ENCODE measurements around the gene ZNF462.

Gene ZNF462

DNA sequence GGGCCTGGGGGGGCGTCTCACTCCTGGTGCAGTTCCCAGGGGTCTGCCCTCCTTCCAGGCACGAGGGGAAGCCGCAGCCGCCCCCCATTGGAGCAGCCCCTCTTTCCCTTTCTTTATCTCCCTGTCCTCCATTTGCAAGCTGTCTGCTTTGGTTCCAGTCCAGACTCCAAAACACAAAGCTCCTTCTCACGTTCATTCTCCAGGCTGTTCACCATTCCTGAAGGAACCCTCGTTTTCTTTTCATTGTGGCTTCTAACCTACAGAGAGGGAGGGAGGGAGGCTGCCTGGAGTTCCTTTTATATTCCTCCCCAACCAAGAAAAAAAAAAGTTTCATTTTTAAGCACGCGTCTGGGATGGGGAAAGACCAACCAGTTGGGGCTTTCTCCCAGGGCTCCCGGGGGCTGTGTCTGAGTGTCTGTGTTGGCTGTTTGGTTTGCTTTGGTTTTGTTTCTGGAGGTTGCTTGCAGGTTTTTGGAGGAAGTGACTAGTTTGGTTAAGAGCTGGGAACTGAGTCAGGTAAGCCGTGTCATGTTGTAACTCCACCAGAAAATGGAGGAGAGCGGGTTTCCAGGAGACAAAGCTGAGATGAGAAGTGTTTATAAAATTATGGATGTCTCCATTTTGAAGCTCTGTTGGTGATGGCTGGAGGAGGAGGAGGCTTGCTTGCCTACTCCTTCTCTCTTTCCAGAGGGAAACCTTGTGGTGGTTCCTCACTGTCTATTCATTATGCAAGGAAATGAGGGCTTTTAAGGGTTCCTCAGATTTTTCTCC, 1.6 kb downstream of the ZNF462 start:
- DNase-seq (ENCODE audit: low read depth) = no peak

DNA sequence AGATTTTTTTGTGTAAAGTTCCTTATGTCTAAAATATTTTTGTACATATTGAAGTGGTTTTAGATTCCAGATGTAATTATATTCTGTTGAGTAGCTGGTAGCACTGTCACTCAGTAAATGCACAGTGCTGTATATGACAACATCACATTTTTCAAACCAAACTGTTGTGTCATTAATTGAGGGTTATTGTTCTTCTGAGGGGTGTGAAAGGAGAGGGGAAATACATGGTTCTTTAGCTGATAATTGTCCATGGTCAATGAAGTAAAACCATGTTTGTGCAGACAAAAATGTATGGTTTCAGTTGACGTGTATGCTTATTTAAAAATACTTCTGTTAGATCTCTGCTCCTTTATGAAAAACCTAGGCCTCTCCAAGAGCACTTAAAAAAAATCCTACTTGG, 3.3 kb downstream of the ZNF462 start:
- DNase-seq (ENCODE audit: low read depth) = no peak

DNA sequence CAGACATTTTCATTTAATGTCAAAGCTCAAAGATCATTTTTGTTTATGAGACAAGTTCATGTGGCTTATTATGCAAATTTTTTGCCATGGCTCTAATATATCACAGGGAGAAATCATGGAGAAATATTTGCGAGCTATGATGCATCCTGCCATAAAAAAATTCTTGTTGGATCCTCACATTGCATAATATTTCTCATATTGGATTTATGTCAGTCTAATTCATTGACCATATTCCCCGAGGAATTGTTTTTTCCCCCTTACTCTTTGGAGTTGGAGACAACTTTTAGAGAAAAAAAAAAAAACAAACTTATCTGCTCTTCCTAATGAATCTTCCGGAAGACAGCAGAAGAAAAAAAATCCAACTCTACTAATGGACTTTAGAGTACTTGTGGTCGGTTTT, 4.3 kb downstream of the ZNF462 start:
- no peak for DNase-seq (ENCODE audit: low read depth)

DNA sequence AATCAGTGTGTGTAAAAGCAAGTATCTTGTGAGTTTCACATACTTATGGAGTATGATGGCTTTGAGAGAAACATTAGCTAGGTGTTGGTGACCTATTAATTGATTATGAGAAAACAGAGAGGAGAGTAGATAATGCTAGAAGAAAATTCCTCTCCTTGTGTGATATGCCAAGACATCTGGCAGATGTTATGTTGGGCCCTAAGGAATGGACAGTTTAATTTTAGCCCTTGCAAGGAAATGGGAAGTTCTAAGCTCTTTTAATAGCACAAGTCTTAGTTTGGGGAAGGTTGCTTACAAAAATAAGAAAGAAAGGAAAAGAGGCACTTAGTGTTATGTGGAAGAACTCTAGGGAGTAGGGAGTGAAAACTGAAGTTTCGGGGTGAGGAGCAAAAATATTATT, 5.1 kb downstream of the ZNF462 start:
- DNase-seq (ENCODE audit: low read depth) = no peak

DNA sequence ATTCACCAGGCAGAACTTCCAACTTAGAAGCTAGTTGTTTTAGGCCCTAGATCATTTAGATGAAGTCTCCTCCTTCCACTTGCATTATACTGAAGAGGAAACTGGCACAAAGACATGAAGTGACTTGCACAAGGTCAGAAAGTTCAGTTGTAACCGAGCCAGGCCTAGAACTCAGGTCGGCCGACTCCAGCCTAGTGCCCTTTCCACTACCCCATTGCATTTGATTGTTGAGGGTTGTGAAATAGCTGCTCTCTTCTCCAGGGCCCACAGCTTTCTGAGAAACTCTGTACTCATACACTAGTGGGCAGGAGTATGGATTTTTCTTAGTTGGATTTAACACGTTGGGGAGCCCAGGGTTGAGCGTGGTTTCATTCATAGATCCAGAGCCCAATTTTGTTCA, 5.6 kb downstream of the ZNF462 start:
- DNase-seq (ENCODE audit: low read depth) = no peak

DNA sequence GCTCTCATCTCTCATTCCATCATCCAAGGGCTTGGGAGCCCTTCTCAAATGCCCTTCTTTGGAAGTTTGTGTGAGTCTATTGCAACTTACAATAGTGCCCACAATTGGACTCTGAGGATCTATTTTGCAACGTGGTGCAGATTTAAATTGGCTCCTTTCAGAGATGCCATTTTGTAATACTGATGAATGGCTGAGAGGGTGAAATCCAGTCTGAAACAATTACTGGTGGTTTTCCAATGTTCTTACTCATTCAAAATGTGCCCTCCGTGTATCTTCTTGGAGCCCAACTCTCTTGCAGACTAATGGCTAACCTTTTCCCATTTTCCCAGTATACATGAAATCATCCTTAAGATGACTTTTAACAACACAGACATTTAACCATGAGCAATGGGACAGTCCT, 6.1 kb downstream of the ZNF462 start:
- DNase-seq (ENCODE audit: low read depth) = no peak

DNA sequence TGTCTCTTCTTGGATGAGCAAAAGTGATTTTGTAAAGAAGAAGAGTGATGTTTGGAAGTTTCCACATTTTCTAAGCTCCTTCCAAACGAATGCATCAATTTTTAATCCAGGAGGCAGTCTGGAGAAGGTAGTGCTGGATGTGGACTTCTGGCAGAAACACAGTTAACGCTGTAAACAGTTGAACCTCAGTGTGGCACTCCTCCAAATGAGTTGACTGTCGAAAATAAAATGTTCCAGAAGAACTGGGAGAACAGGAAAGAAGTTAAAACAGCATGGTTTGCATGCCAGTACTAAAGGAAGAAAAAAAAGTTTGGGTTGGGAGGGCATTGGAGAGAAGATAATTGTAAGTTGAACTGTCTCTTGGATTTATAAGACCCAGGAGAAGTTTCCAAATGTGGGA, 6.5 kb downstream of the ZNF462 start:
- DNase-seq (ENCODE audit: low read depth) = no peak

DNA sequence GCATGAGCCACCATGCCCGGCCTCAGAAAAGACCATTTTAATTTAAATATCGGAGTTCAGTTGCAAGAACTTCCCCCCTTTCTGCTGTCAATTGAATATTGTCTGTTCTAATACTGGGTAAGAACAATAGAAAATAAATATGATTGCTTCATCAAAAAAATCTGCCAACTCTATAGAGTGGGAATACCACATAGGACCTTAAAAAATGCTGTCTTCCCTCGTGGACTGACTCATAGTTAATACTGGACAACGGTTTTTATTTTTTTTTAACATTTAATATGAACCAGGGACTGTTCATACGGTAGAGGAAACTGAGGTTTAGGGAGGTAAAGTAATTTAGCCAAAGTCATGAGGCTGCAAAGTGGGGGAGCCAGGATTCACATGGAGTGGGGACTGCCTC, 9.7 kb downstream of the ZNF462 start:
- DNase-seq (ENCODE audit: low read depth) = no peak

DNA sequence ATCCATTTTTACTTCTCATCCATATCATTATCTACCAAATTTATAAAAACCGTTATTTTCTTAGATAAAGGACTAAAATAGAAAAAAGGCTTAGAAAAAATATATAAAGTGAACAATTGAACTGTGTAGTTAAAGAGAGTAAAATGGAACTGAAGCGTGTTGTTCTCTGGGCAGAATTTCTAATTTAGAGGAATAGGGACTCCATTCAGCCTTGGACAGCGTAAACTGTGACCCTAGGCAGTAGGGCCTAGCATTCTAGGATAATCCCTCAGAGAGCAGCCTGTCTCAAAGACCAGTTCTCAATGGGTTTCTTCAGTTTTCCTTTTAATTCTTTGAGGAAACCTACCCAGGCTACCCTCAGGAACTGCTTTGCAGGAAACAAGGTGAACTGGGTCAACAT, 11.1 kb downstream of the ZNF462 start:
- DNase-seq (ENCODE audit: low read depth) = no peak

DNA sequence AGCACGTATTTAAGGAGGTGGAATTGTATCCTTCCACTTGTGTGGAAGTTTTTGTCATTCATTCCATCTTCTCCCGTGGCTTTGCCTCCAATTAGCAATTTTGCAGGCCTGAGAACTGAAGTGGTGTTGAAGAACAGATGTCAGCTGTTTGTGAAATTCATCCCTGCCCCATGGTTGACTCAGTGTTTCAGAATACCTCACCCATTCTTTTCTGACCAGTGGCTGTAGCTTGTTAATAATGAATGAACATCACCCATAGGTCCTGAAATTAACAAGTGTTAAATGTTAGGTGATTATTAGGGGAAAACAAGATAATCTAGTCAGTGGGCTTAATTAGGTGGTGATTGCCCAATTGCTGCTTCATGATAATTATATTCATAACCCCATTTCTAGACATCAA, 11.7 kb downstream of the ZNF462 start:
- DNase-seq (ENCODE audit: low read depth) = no peak

DNA sequence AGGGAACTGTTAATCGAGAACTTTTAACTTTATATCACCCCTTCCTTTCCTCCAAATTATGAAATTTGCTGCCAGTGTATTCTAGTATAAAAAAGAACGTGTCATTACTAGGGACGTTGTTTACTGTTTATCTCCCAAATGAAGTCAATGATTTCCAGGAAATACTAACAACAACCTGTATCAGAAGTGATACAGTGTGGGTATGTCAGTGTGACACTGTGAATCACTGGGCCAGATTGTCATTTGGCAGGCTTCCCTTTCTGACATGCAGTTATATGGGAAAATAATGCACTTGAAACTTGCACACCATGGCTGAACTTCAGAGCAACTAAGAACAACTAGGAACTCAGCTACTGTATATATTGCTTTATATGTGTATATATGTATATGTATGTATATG, 12.6 kb downstream of the ZNF462 start:
- DNase-seq (ENCODE audit: low read depth) = no peak

DNA sequence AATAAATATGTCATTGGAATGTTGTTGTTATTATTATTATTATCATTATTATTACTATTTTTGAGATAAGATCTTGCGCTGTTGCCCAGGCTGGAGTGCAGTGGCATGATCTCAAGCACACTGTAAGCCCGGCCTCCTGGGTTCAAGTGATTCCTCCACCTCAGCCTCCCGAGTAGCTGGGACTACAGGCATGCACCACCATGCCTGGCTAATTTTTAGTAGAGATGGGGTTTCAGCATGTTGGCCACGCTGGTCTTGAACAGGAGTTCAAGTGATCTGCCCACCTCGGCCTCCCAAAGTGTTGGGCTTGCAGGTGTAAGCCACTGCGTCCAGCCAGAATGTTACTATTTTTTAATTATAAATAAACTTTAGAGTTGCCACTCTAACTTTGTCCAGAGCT, 14.4 kb downstream of the ZNF462 start:
- no peak for DNase-seq (ENCODE audit: low read depth)

DNA sequence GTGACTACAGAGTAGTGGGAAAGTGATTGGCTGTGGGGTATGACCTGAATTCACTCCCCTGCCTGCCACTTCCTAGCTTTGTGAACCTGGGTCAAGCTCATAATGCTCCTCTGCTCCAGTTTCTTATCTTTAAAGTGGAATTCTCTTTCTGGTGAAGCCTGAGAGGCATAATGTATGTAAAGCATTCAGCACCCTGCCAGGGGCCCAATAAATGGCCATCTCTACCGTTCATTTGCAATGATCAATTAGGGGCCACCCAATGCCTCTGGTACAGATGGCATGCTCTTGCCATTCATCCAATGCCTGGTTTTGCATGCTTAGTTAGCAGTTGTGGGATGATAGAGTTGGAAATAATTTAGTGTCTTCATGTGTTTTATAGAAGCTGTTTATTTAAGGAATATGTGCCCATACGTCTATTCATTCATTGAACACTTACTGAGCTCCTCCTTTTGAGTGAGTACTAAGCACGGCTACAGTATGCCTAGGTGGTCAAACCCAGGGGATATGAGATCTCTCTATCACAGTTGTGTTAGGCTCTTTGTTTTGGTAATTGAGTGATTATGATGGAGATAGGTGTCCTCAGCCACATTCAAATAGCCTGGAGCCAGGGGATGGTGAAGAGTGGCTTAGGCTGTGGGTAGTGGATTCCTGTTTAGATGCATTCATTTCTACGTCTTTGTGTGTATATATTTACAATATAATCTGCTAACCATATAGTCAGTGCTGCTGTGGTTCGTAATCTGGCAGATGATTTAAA, 15.3 kb downstream of the ZNF462 start:
- DNase-seq (ENCODE audit: low read depth) = no peak

DNA sequence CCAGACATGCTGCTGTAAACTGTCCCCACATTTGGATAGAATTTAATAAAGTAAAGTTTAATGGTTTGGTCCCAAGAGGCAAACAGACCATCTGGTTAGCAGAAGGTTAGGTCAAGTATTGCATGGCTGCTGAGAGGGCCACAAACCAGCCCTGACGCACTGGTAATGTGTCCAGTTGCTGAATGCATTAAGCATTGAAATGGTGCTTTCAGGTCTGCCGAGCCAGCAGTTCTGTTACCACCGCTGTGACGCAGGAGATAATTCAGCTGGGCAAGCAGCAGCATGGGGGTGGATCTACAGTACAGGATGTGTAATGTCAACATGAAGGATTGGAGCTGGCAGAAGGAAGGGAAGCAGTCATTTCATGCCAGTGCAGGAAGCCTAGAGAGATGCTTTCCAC, 16.0 kb downstream of the ZNF462 start:
- DNase-seq (ENCODE audit: low read depth) = no peak

DNA sequence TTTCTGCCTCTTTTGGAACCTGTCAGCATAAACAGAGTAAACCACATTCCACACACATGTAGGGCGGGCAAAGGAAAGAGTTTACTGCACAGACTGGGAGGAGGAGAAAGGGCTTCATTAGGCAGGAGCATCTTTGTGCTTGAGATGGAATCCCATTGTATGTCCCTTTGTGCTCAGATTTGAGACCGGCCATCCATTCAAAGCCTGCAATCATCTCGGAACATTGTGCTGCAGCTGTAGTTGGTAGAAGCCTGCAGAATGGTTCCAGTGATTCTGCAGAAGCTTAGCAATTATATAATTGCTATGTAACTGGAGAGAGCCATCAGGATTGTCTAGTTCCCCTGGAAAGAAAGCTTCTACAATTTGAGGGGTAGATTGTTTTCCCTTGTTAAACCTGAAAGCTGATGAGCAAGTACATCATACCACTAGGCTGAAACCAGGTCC, 16.5 kb downstream of the ZNF462 start:
- DNase-seq (ENCODE audit: low read depth) = no peak

DNA sequence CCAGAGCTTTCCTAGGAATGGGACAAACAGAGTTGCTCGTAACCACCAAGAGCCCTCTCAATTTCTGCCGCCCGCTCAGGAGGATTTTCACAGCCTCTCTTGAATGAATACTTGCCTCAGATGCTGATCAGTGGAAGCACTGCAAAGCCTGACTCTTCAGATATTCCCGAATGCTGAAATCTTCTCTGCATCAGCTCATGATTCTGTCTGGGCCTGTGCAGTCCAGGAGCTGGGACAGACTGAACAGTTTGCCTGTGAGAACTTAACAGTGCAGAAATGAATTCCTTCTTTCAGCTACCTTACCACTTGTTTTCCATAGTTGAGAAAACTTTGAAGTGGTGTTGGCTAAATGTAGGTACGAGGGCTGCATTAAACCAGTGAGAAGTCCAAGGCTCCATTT, 17.1 kb downstream of the ZNF462 start:
- DNase-seq (ENCODE audit: low read depth) = no peak

DNA sequence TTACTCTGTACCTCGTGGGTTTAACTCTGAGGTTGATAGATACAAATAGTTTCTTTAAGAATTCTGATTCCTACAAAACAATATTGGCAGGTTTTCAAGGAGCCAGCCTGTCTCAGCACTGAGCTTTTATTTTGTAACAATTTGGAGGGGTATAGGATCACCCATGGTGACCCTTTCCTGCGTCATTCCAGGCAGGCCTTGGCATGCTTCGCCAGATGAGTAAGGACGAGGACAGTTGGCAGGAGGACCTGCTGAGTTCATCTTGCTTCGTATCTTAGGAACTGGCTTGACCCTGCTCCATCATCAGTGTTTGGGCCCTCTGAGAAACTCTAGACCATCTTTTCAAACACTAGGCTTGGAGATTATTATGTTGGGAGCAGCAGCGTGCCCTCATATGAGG, 17.9 kb downstream of the ZNF462 start:
- no peak for DNase-seq (ENCODE audit: low read depth)

DNA sequence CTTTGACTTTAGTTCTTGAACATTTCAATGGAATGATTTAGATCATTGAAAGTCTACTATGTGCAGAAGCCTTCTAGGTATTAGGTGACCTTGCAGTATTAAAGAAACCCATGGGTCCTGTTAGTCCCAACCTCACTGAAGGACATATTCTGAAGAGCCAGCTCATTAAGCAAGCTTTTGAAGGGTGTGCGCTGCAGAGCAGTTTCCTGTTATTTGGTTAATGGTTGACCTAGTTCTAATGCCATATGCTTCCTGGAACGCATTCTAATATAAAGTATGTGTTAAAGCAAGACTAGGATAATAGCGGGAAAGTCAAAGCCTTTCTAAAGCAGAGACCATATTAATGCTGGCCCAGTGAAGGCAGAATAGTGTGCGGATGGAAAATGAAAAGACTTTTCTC, 20.1 kb downstream of the ZNF462 start:
- no peak for DNase-seq (ENCODE audit: low read depth)

DNA sequence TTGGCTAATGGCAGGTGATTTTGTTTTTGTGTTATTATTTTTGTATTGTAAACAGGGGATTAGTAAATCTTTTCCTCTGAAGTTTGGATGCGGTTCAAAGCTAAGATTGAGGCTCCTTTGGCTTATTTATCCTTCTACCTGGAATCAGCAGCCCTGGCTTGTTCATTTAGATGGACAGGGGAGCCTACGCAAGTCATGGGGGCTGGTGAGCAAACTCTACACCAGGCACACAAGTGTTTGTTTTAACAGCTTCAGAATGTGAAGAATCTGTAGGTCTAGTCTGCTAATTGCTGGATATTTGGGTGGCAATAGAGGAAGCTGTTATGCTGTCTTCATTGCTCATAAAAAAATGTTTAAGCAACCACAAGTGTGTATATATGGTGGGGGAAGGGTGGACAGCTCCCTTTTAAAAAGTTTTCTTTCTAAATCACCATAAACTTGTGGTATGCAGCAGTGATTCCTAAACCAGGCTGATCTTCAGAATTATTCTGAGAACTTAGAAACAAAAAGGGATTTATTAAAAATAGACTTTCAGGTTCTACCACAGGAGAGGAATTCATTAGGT, 20.7 kb downstream of the ZNF462 start:
- DNase-seq (ENCODE audit: low read depth) = no peak

DNA sequence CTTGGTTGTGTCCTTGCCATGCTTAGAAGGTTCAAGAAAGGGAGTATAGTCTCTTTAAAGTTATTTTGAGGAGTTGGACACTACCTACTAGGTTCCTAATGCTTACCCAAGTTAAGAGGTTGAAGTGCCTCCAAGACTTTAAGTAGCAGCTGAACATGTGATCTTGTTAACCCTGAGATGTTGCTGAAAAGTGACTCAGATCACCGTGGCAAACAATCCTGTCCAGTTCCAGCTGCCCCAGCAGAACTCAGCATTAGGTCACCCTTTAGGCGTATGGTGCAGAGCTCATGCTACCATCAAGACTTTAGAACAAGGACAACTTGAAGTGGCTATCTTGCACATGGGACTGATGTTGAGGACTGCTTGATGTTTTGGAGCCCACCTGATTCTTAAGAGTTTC, 22.5 kb downstream of the ZNF462 start:
- no peak for DNase-seq (ENCODE audit: low read depth)

DNA sequence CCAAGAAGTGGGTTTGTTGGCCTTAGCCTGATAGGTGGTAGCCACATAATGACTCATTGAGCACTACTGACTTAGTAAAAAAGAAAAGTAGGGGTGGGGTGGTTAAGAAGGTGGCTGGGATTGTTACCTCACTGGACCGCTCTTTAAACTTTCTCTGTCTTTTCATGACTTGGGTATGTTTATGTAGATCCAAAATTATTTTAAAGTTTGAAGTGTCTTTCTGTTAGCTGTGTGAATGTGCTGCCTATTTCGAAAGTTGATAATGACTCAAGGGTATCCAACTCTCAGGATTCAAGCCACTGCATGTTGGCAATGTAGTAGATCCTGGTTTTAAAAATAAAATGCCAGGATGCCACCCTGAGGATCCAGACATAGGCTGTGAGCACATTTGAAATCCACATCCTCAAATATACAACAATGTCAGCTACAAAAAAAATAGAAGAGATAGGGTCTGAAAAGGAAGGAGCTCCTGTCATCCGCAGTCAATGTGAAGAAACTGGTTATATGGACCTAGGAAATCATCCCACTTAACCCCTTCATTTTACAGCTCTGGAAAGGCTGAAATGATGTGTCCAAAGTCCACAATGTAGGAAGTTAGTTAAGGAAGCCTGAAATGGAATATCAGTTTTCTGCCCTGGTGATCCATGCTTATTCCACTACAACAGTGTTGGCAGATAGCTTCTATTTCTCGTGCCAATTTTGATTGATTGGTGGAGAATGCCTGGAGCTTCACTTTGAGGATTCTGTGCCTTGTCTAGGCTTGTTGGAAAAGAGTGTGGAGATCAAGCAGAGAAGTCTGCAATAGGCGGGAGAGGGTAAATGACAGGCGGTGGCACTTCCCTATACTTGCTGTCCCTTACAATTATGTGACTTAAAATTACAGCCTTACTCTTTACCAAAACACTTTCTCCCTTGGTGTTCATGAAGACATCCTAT, 23.4 kb downstream of the ZNF462 start:
- no peak for DNase-seq (ENCODE audit: low read depth)

DNA sequence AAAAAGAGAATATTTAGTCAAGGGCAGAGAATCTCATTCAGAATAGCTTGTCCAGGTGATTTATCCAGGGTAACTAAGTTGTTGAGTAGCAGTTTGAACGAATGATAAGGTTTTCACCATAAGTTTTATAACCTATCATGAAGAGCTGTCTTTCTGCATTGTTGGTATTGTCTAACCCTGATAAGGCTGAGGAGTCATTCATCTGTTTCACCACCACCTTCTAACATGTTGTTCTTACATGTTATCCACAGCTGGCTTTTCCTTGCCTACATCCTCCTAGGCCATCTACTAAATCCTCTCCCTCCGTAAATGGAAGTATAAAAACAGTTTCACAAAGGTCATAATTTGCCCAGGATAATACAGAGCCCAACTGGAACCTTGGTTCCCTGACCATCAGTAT, 24.1 kb downstream of the ZNF462 start:
- no peak for DNase-seq (ENCODE audit: low read depth)

Measured in CMK (cell line).